ENCODE results near the gene ADARB2. TPM values are rescaled to one million over a fixed set of nuclear protein-coding genes. Genes with fewer than 3 reads are reported as not detected.

ADARB2 gene
- total and polyA plus RNA-seq, 2 experiments from 2014 or later = 2.0 to 5.0 TPM

DNA sequence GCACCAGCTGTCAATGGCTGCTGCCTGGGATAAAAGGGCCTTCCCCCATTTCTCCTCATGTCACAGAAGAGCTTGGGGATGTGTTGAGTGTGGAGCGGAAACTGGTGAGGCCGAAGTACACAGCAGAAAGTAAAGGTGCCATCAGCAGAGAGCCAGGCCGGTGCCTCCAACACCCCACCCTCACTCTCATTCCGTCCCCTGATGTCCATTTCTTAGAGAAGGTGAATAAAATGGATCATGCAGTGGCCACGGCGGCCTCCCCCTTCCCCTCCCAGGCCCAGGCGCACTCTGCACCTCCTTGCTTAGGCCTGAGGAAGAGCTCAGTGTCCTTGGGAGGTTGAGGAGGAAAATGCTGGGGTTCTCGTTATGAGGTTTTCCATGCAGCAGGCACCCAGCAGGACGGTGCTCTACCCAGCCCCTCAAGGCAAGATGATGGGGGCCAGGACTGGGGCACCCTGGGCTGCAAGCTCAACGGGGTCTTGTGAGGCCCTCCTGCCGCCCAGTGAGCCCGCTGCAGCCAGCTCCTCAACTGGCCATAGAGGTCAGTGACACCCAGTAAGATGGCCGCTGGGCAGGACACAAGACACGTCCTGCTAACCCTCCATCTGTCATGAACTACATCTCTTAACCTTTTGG lies 163.9 kb downstream of the ADARB2 start:
- Mint-ChIP-seq H3K4me3 (no peak overlapping the region), H3K27me3 (ENCODE audit: insufficient read depth, low read depth, poor library complexity) (peaks cover 7% of the 10 kb centered on the region), H3K4me1 (no peaks in the 10 kb centered on the region; the same call in 2 of the 3 replicates), H3K9me3 (peaks cover 3% of the 10 kb centered on the region; the same call in 1 of the 3 replicates), H3K36me3 (ENCODE audit: low read depth) (no peaks in the 10 kb centered on the region; the same call in 2 of the 3 replicates), H3K27ac (no peak overlapping the region)
- Histone ChIP-seq H3K36me3 (ENCODE audit: insufficient read depth) (no peaks in the 10 kb centered on the region), H3K9me2 (ENCODE audit: insufficient read depth) (no peaks in the 10 kb centered on the region), H3K4me3 (no peak overlapping the region), H3K4me2 (no peak overlapping the region), H3F3A (replicated peaks; ENCODE audit: low read depth) (no peaks in the 10 kb centered on the region), H3K27me3 (ENCODE audit: insufficient read depth) (no peaks in the 10 kb centered on the region), H4K20me1 (replicated peaks; ENCODE audit: insufficient read depth) (no peaks in the 10 kb centered on the region), H3K79me2 (replicated peaks; ENCODE audit: insufficient read depth) (no peaks in the 10 kb centered on the region), H3K4me1 (ENCODE audit: insufficient read depth) (no peaks in the 10 kb centered on the region), H3K27ac (ENCODE audit: low read depth) (no peak overlapping the region), H2AFZ (no peak overlapping the region)
- DNase-seq (ENCODE audit: low spot score) = no peak
- ATAC-seq = no peak
- TF ChIP-seq ZNF331 (CRISPR knock-in tag; IDR thresholded peaks at IDR 0.05; ENCODE audit: low read depth) (no peak), STAT1 (IDR thresholded peaks at IDR 0.05; ENCODE audit: unreplicated experiment) (no peak), EZH2phosphoT487 (IDR thresholded peaks at IDR 0.05; ENCODE audit: unreplicated experiment) (no peak), JUNB (IDR thresholded peaks at IDR 0.05; ENCODE audit: unreplicated experiment) (no peak), CREB1 (CRISPR knock-in tag; IDR thresholded peaks at IDR 0.05; ENCODE audit: low read depth) (no peak), NANOG (IDR thresholded peaks at IDR 0.05; ENCODE audit: borderline replicate concordance) (no peak), EZH2 (IDR thresholded peaks at IDR 0.05; ENCODE audit: low read depth, unreplicated experiment) (no peak), ZNF114 (CRISPR knock-in tag; IDR thresholded peaks at IDR 0.05) (no peak), POLR2AphosphoS5 (IDR thresholded peaks at IDR 0.05; ENCODE audit: low read depth) (no peak)
- TF ChIP-seq, protein P1, sequence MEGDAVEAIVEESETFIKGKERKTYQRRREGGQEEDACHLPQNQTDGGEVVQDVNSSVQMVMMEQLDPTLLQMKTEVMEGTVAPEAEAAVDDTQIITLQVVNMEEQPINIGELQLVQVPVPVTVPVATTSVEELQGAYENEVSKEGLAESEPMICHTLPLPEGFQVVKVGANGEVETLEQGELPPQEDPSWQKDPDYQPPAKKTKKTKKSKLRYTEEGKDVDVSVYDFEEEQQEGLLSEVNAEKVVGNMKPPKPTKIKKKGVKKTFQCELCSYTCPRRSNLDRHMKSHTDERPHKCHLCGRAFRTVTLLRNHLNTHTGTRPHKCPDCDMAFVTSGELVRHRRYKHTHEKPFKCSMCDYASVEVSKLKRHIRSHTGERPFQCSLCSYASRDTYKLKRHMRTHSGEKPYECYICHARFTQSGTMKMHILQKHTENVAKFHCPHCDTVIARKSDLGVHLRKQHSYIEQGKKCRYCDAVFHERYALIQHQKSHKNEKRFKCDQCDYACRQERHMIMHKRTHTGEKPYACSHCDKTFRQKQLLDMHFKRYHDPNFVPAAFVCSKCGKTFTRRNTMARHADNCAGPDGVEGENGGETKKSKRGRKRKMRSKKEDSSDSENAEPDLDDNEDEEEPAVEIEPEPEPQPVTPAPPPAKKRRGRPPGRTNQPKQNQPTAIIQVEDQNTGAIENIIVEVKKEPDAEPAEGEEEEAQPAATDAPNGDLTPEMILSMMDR (conservative IDR thresholded peaks at IDR 0.05; ENCODE audit: low read depth in 2 of 2) = no peak
- TF ChIP-seq, protein P2, sequence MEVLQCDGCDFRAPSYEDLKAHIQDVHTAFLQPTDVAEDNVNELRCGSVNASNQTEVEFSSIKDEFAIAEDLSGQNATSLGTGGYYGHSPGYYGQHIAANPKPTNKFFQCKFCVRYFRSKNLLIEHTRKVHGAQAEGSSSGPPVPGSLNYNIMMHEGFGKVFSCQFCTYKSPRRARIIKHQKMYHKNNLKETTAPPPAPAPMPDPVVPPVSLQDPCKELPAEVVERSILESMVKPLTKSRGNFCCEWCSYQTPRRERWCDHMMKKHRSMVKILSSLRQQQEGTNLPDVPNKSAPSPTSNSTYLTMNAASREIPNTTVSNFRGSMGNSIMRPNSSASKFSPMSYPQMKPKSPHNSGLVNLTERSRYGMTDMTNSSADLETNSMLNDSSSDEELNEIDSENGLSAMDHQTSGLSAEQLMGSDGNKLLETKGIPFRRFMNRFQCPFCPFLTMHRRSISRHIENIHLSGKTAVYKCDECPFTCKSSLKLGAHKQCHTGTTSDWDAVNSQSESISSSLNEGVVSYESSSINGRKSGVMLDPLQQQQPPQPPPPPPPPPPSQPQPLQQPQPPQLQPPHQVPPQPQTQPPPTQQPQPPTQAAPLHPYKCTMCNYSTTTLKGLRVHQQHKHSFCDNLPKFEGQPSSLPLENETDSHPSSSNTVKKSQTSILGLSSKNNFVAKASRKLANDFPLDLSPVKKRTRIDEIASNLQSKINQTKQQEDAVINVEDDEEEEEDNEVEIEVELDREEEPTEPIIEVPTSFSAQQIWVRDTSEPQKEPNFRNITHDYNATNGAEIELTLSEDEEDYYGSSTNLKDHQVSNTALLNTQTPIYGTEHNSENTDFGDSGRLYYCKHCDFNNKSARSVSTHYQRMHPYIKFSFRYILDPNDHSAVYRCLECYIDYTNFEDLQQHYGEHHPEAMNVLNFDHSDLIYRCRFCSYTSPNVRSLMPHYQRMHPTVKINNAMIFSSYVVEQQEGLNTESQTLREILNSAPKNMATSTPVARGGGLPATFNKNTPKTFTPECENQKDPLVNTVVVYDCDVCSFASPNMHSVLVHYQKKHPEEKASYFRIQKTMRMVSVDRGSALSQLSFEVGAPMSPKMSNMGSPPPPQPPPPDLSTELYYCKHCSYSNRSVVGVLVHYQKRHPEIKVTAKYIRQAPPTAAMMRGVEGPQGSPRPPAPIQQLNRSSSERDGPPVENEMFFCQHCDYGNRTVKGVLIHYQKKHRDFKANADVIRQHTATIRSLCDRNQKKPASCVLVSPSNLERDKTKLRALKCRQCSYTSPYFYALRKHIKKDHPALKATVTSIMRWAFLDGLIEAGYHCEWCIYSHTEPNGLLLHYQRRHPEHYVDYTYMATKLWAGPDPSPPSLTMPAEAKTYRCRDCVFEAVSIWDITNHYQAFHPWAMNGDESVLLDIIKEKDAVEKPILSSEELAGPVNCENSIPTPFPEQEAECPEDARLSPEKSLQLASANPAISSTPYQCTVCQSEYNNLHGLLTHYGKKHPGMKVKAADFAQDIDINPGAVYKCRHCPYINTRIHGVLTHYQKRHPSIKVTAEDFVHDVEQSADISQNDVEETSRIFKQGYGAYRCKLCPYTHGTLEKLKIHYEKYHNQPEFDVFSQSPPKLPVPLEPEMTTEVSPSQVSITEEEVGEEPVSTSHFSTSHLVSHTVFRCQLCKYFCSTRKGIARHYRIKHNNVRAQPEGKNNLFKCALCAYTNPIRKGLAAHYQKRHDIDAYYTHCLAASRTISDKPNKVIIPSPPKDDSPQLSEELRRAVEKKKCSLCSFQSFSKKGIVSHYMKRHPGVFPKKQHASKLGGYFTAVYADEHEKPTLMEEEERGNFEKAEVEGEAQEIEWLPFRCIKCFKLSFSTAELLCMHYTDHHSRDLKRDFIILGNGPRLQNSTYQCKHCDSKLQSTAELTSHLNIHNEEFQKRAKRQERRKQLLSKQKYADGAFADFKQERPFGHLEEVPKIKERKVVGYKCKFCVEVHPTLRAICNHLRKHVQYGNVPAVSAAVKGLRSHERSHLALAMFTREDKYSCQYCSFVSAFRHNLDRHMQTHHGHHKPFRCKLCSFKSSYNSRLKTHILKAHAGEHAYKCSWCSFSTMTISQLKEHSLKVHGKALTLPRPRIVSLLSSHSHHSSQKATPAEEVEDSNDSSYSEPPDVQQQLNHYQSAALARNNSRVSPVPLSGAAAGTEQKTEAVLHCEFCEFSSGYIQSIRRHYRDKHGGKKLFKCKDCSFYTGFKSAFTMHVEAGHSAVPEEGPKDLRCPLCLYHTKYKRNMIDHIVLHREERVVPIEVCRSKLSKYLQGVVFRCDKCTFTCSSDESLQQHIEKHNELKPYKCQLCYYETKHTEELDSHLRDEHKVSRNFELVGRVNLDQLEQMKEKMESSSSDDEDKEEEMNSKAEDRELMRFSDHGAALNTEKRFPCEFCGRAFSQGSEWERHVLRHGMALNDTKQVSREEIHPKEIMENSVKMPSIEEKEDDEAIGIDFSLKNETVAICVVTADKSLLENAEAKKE (CRISPR knock-in tag; IDR thresholded peaks at IDR 0.05) = no peak
- TF ChIP-seq, protein P3, sequence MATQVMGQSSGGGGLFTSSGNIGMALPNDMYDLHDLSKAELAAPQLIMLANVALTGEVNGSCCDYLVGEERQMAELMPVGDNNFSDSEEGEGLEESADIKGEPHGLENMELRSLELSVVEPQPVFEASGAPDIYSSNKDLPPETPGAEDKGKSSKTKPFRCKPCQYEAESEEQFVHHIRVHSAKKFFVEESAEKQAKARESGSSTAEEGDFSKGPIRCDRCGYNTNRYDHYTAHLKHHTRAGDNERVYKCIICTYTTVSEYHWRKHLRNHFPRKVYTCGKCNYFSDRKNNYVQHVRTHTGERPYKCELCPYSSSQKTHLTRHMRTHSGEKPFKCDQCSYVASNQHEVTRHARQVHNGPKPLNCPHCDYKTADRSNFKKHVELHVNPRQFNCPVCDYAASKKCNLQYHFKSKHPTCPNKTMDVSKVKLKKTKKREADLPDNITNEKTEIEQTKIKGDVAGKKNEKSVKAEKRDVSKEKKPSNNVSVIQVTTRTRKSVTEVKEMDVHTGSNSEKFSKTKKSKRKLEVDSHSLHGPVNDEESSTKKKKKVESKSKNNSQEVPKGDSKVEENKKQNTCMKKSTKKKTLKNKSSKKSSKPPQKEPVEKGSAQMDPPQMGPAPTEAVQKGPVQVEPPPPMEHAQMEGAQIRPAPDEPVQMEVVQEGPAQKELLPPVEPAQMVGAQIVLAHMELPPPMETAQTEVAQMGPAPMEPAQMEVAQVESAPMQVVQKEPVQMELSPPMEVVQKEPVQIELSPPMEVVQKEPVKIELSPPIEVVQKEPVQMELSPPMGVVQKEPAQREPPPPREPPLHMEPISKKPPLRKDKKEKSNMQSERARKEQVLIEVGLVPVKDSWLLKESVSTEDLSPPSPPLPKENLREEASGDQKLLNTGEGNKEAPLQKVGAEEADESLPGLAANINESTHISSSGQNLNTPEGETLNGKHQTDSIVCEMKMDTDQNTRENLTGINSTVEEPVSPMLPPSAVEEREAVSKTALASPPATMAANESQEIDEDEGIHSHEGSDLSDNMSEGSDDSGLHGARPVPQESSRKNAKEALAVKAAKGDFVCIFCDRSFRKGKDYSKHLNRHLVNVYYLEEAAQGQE (IDR thresholded peaks at IDR 0.05; ENCODE audit: unreplicated experiment) = no peak
- TF ChIP-seq, protein P4, sequence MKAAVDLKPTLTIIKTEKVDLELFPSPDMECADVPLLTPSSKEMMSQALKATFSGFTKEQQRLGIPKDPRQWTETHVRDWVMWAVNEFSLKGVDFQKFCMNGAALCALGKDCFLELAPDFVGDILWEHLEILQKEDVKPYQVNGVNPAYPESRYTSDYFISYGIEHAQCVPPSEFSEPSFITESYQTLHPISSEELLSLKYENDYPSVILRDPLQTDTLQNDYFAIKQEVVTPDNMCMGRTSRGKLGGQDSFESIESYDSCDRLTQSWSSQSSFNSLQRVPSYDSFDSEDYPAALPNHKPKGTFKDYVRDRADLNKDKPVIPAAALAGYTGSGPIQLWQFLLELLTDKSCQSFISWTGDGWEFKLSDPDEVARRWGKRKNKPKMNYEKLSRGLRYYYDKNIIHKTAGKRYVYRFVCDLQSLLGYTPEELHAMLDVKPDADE (IDR thresholded peaks at IDR 0.05) = no peak
